Measurements from ENCODE around the gene SERPINB6. TPM values are rescaled to one million over a fixed set of nuclear protein-coding genes. Genes with fewer than 3 reads are reported as not detected.
A peak's percentile ranks its signal among the peaks of the same experiment; 100 is the strongest.

The SERPINB6 gene
- polyA plus RNA-seq, 1 of the 3 experiments (the other 2 are of a cell fraction): 102 TPM

DNA sequence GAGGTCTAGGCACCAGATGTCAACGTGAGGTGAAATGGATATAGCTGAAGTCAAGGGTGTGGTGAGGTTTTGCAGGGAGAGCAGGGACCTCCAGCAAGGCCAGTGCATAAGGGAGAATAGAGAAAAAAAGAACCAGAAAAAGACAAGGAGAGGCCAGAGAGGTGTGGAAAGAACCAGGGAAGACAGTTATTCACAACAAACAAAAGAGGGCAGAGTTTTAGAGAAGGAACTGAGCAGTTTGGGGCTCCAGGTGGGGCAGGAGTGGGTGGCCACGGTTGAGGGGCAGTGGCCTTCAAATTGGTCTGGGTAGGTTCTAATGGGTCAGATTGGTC, 16.7 kb upstream of the SERPINB6 start:
- Histone ChIP-seq H3K4me2 (peak overlapping the region; percentile 90), H3K4me3 (ENCODE audit: low read depth in 2 of 2, low read length in 1 of 2) (peak overlapping the region; percentile 66 to 81), H2AFZ (ENCODE audit: low read depth) (peak overlapping the region; percentile 86; the same call in 1 of the 2 replicates), H3F3A (replicated peaks; ENCODE audit: insufficient read depth) (peaks cover 29% of the 10 kb centered on the region), H4K20me1 (ENCODE audit: insufficient read depth) (no peaks in the 10 kb centered on the region), H3K36me3 (replicated peaks in 1 of 2; ENCODE audit: control insufficient read depth in 1 of 2, insufficient read depth in 2 of 2, low read length in 1 of 2) (no peaks in the 10 kb centered on the region), H3K27ac (ENCODE audit: low read depth in 2 of 2, low read length in 1 of 2) (peak overlapping the region; percentile 98 to 99), H3K9ac (peak overlapping the region; percentile 98), H3K9me3 (no peaks in the 10 kb centered on the region), H3K79me2 (ENCODE audit: insufficient read depth) (peaks cover 5% of the 10 kb centered on the region; the same call in 1 of the 2 replicates), H3K9me2 (no peaks in the 10 kb centered on the region), H3K27me3 (ENCODE audit: insufficient read depth) (no peaks in the 10 kb centered on the region), H3K4me1 (ENCODE audit: control insufficient read depth in 1 of 2, insufficient read depth in 2 of 2, low read depth in 1 of 2, low read length in 1 of 2) (peaks cover 18 to 19% of the 10 kb centered on the region in 2 experiments)
- ChIA-PET CTCF (interaction anchor here (0.9 to 5.1 kb wide), 20 partner anchors 10 to 250 kb away, joined by 3 to 88 read pairs (median 4); partner anchors contain the start of gene SERPINB6), POLR2A (interaction anchor here (1.0 to 4.5 kb wide), 8 partner anchors 9 to 222 kb away, joined by 3 to 38 read pairs (median 10); partner anchors contain the start of genes RIPK1, SERPINB6 and WRNIP1)
- no peak for DNase-seq
- TF ChIP-seq, protein P1, sequence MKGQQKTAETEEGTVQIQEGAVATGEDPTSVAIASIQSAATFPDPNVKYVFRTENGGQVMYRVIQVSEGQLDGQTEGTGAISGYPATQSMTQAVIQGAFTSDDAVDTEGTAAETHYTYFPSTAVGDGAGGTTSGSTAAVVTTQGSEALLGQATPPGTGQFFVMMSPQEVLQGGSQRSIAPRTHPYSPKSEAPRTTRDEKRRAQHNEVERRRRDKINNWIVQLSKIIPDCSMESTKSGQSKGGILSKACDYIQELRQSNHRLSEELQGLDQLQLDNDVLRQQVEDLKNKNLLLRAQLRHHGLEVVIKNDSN (IDR thresholded peaks at IDR 0.05; ENCODE audit: borderline replicate concordance, low read depth): no peak
- WGBS (ENCODE audit: low lambda C conversion rate): 16% methylated on average over 2 of the region's 2 CpGs

DNA sequence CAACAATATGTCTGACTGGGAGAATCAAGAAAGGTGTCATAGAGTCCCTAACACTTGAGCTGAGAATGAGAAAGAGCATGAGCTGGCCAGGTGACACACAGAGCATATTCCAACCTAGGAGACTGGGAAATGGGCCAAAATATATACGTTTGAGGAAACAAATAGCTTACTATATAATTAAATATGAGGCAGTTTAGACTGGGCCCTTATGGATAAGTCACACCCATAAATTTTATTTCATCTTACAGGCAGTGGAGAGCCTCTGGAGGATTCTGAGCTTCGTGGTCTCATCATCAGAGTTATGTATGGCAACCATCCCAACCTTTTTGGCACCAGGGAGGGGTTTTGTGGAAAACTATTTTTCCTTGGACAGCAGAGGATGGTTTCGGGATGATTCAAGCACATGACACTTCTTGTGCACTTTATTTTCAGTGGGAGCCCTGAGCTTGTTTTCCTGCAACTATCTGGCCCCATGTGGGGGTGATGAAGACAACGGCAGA, 15.4 kb upstream of the SERPINB6 start:
- no peak for DNase-seq
- no peaks in the 10 kb centered on the region for H3K36me3 ChIP-seq (replicated peaks in 1 of 2; ENCODE audit: control insufficient read depth in 1 of 2, insufficient read depth in 2 of 2, low read length in 1 of 2)
- CTCF ChIA-PET: interaction anchor here (0.7 to 5.1 kb wide), 8 partner anchors 9 to 248 kb away, joined by 3 to 88 read pairs (median 4); no protein-coding TSS in a partner anchor
- peak overlapping the region; percentile 90 for H3K4me2 ChIP-seq
- TF ChIP-seq, protein P2, sequence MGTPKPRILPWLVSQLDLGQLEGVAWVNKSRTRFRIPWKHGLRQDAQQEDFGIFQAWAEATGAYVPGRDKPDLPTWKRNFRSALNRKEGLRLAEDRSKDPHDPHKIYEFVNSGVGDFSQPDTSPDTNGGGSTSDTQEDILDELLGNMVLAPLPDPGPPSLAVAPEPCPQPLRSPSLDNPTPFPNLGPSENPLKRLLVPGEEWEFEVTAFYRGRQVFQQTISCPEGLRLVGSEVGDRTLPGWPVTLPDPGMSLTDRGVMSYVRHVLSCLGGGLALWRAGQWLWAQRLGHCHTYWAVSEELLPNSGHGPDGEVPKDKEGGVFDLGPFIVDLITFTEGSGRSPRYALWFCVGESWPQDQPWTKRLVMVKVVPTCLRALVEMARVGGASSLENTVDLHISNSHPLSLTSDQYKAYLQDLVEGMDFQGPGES (IDR thresholded peaks at IDR 0.05; ENCODE audit: low read depth, low read length): no peak
- TF ChIP-seq, protein P3, sequence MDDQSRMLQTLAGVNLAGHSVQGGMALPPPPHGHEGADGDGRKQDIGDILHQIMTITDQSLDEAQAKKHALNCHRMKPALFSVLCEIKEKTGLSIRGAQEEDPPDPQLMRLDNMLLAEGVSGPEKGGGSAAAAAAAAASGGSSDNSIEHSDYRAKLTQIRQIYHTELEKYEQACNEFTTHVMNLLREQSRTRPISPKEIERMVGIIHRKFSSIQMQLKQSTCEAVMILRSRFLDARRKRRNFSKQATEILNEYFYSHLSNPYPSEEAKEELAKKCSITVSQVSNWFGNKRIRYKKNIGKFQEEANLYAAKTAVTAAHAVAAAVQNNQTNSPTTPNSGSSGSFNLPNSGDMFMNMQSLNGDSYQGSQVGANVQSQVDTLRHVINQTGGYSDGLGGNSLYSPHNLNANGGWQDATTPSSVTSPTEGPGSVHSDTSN (IDR thresholded peaks at IDR 0.05): peak; percentile 46; the same call in 1 of the 2 replicates
- no peak for TF ChIP-seq FOXJ3 (CRISPR knock-in tag; IDR thresholded peaks at IDR 0.05)
- no peak for TF ChIP-seq GABPA (IDR thresholded peaks at IDR 0.05; ENCODE audit: low read depth)
- TF ChIP-seq, protein P4, sequence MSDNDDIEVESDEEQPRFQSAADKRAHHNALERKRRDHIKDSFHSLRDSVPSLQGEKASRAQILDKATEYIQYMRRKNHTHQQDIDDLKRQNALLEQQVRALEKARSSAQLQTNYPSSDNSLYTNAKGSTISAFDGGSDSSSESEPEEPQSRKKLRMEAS (IDR thresholded peaks at IDR 0.05; ENCODE audit: low read depth): peak; percentile 62
- TF ChIP-seq EP300 (IDR thresholded peaks at IDR 0.05; ENCODE audit: borderline replicate concordance in 1 of 2, low read depth in 1 of 2, low read length in 1 of 2): peak in 1 of 2 experiments; percentile 47; a peak in 1 of 4 replicates
- TF ChIP-seq FOSL2 (IDR thresholded peaks at IDR 0.05; ENCODE audit: borderline replicate concordance, low read depth): peak; percentile 51; the same call in 1 of the 2 replicates
- TF ChIP-seq RXRA (IDR thresholded peaks at IDR 0.05; ENCODE audit: borderline replicate concordance, low read depth): peak; percentile 60
- TF ChIP-seq TCF12 (IDR thresholded peaks at IDR 0.05): peak; percentile 68
- peak; percentile 90 for TF ChIP-seq NFIC (IDR thresholded peaks at IDR 0.05; ENCODE audit: borderline replicate concordance)
- no peak for TF ChIP-seq RCOR1 (IDR thresholded peaks at IDR 0.05; ENCODE audit: low read length)
- TF ChIP-seq JUND (IDR thresholded peaks at IDR 0.05): peak; percentile 70
- H2AFZ ChIP-seq (ENCODE audit: low read depth): no peak overlapping the region
- H3K27me3 ChIP-seq (ENCODE audit: insufficient read depth): no peaks in the 10 kb centered on the region
- peaks cover 18 to 19% of the 10 kb centered on the region in 2 experiments for H3K4me1 ChIP-seq (ENCODE audit: control insufficient read depth in 1 of 2, insufficient read depth in 2 of 2, low read depth in 1 of 2, low read length in 1 of 2)
- peaks cover 4% of the 10 kb centered on the region; the same call in 1 of the 2 replicates for H3K79me2 ChIP-seq (ENCODE audit: insufficient read depth)
- 19% methylated on average over 4 of the region's 4 CpGs for WGBS (ENCODE audit: low lambda C conversion rate)
- peak overlapping the region; percentile 40 to 99; a peak in 3 of 4 replicates for H3K27ac ChIP-seq (ENCODE audit: low read depth in 2 of 2, low read length in 1 of 2)
- H3F3A ChIP-seq (replicated peaks; ENCODE audit: insufficient read depth): peaks cover 29% of the 10 kb centered on the region
- no peaks in the 10 kb centered on the region for H4K20me1 ChIP-seq (ENCODE audit: insufficient read depth)
- H3K4me3 ChIP-seq (ENCODE audit: low read depth in 2 of 2, low read length in 1 of 2): peak overlapping the region in 1 of 2 experiments; percentile 27; a peak in 1 of 4 replicates
- H3K9me2 ChIP-seq: no peaks in the 10 kb centered on the region
- POLR2A ChIA-PET: interaction anchor here (1.1 to 4.5 kb wide), 2 partner anchors 15 to 240 kb away, joined by 3 to 38 read pairs; partner anchors contain the start of gene SERPINB6
- H3K9me3 ChIP-seq: no peaks in the 10 kb centered on the region
- H3K9ac ChIP-seq: peak overlapping the region; percentile 98; the same call in 1 of the 2 replicates

Data from SK-N-SH (cell line).